Measurements from ENCODE around the gene CDR2.

DNA sequence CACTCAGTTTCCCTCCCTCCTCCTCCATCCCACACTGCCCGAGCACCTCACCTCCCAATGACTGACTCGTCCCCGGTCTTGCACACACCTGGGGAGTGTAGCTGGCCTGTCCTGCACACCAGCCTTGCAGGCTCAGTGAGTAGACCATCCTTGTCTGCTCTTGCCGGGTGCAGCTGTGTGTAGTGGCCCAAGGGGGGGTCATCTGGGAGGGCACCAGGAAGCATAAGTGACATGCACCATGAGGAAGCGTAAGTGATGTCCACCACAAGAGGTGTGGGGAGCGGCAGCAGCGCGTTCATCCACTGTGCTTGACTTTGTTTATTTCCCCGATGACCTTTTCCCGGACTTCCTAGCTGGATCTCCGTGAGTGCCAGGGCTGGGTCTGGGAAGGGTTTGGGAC, 45.5 kb upstream of the CDR2 start:
- TF ChIP-seq, protein P1, sequence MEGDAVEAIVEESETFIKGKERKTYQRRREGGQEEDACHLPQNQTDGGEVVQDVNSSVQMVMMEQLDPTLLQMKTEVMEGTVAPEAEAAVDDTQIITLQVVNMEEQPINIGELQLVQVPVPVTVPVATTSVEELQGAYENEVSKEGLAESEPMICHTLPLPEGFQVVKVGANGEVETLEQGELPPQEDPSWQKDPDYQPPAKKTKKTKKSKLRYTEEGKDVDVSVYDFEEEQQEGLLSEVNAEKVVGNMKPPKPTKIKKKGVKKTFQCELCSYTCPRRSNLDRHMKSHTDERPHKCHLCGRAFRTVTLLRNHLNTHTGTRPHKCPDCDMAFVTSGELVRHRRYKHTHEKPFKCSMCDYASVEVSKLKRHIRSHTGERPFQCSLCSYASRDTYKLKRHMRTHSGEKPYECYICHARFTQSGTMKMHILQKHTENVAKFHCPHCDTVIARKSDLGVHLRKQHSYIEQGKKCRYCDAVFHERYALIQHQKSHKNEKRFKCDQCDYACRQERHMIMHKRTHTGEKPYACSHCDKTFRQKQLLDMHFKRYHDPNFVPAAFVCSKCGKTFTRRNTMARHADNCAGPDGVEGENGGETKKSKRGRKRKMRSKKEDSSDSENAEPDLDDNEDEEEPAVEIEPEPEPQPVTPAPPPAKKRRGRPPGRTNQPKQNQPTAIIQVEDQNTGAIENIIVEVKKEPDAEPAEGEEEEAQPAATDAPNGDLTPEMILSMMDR (IDR thresholded peaks at IDR 0.05), result no peak
- TF ChIP-seq POLR2A (IDR thresholded peaks at IDR 0.05), result no peak
